GM18907 (cell line): ENCODE measurements around the gene ANAPC2.
A peak's percentile ranks its signal among the peaks of the same experiment; 100 is the strongest.

Experiments used
- ATAC-seq: cut with Tn5 transposase; IDR thresholded peaks from one replicate; pipeline ENCODE4 v1.9.1; 2021; ENCODE audit warnings: mild to moderate bottlenecking, moderate library complexity; ENCODE audit not compliant: unreplicated experiment

Gene ANAPC2, protein sequence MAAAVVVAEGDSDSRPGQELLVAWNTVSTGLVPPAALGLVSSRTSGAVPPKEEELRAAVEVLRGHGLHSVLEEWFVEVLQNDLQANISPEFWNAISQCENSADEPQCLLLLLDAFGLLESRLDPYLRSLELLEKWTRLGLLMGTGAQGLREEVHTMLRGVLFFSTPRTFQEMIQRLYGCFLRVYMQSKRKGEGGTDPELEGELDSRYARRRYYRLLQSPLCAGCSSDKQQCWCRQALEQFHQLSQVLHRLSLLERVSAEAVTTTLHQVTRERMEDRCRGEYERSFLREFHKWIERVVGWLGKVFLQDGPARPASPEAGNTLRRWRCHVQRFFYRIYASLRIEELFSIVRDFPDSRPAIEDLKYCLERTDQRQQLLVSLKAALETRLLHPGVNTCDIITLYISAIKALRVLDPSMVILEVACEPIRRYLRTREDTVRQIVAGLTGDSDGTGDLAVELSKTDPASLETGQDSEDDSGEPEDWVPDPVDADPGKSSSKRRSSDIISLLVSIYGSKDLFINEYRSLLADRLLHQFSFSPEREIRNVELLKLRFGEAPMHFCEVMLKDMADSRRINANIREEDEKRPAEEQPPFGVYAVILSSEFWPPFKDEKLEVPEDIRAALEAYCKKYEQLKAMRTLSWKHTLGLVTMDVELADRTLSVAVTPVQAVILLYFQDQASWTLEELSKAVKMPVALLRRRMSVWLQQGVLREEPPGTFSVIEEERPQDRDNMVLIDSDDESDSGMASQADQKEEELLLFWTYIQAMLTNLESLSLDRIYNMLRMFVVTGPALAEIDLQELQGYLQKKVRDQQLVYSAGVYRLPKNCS

DNA sequence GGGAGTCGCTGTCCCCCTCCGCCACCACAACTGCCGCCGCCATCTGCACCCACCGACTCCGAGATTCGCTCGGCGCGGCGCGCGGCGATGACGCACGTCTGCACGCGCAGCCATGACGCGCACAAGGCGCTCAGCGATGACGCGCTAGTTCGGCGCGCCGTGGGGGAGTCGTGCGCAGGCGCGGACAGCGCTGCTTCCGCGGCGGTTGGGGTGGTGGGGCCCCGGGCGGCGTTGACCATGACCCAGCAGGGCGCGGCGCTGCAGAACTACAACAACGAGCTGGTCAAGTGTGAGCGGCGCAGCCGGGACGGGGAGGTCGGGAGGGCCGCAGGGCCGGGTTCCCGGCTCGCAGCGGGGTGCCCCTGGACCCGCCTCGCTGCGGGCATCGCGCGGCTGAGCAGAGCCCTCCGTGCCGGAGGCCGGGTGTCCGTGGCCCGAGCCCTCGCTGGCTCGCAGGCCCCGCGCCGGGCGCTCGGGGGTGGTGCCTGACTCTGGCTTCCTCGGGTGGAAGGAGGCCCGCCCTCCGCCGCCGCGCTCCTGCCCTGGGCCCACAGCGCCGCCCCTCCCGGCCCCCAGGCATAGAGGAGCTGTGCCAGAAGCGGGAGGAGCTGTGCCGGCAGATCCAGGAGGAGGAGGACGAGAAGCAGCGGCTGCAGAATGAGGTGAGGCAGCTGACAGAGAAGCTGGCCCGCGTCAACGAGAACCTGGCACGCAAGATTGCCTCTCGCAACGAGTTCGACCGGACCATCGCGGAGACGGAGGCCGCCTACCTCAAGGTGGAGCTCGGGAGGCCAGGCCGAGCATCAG is at the start of gene ANAPC2, which contains the start of gene SSNA1:
Gene ANAPC2 (minus strand): TSS at position 71 of the 807 bp plus-strand sequence. CDS start 28 bp downstream, at position 43.
Gene SSNA1 (plus strand): TSS at position 187 of the 807 bp plus-strand sequence. CDS start 51 bp downstream, at position 238.
- ATAC-seq = peak; percentile 72

DNA sequence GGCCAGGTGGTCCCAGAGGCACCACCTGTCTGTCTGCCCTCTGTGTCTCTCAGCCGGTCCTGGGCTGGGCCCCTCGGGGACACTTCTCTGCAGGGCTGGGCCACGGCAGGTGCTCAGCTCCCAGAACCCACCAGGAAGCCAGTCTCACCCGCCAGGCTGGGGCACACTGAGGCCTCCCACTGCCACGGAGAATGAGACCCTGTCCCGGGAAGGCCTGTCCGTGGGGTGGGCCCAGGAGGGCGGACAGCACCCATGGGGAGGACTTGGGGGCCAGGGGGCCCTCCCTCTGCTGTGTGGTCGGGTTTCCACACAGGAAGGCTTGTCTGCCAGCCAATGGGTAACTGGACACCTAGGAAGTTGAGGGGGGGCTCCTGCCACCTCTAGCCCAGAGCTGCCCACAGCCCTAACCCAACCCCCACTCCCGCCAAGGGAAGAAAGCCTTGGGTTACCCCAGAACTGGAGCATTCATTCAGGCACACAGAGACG is 48.6 kb upstream of the ANAPC2 start:
- no peak for ATAC-seq

DNA sequence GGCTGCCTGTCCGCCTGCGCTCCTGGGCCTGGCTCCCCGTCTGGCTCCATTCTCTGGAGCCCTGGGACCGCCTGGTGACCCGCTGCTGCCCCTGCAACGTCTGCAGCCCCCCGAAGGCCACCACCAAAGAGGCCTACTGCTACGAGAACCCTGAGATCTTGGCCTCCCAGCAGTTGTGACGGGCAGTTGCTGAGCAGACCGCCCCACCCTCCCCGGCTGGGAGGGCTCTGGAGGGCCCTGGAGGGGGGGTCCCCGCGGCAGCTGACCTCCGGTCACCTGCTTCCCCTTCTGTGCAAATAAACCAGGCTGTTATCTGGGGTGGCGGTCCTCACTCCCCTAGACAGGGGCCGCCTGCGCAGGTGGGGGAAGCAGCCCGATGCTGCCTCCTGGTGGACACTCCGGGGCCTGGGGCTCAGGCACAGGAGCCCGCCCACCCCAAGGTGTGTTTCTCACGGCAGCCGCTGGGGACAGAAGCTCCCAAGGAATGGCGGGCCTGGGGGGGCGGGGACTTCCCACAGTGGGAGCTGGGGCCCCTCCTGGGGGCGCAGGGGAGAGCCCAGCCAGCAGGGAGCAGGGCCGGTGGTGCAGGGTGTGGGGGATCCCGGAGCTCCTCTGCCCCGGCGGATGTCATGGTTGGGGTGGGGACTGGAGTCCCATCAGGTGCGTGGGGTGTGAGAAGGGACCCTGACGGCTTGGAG is 48.0 kb upstream of the ANAPC2 start:
- peak; percentile 23 for ATAC-seq

DNA sequence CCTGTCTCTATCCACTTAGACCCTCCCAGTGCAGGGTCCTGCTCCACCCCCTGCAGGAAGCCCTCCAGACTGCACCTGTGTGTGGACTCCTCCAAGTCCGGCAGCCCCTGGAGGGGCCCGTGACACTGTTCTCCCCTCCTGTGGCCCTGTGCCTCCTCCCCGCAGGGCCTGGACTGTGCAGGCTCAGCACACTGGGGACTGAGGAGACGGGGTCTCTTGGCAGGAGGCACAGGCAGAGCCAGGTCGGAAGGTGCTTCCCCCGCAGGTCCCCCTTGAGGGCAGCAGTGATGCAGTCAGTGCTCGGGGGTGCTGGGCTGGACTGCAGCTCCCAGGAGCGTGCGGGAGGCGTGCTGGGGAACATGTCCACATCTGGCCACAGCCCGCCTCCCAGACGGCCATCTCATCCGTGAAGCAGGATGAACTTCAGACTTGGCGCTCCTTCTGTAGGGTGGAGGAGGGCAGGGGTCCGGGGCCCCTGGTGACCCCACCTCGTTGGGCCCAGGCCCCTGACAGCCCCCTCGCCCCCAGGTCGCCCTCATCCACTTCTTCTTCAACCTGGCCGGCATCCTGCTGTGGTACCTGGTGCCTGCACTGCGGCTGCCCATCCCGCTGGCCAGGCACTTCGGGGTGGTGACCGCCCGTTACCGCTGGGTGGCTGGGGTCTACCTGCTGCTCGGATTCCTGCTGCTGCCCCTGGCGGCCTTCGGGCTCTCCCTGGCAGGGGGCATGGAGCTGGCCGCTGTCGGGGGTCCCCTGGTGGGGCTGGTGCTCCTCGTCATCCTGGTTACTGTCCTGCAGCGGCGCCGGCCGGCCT is 47.3 kb upstream of the ANAPC2 start:
- no peak for ATAC-seq

DNA sequence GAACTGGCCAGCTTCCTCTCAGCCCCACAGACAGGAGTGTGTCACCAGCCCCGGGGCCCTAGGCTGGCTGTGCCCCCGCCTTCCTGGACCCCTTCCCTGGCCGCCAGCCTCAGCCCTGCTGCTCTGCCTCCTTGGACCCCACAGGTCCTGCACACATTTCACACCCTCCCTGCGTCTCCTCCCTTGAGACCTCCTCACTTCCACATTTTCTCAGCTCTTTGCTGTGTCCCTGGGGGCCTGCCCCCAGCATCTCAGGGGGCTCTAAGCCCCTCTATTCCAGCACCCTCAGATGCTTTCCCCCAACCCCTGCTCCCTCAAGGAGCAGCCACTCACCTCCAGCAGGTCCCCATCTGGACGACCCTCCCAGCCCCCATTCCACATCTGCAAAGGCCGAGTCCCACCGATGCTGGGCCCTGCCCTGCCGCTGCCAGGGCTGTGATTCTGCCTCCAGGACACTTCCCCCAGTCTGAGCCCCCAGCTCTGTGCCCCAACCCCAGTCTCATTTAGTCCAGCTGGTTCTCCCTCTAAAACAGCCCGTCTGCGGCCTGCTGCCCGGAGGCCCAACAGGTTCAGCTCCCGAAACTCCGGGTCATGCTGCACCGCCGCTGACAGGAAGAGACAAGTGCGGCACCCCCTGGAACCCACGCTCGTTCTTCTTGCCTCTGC is 46.5 kb upstream of the ANAPC2 start:
- no peak for ATAC-seq

DNA sequence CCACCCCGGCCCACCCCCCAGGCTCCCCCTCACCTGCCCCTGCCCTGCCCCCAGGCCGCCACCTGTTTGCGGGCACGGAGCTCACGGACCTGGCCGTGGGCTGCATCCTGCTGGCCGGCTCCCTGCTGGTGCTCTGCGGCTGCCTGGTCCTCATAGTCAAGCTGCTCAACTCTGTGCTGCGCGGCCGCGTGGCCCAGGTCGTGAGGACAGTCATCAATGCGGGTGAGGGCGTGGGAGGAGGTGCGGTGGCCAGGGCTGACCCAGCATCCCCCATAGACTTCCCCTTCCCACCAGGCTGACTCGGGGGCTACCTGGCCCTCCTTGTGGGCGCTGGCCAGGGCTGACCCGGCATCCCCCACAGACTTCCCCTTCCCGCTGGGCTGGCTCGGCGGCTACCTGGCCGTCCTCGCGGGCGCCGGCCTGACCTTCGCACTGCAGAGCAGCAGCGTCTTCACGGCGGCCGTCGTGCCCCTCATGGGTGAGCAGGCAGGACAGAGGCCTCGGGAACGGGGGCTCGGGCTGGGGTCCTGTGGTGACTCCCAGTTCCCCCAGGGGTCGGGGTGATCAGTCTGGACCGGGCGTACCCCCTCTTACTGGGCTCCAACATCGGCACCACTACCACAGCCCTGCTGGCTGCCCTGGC is 45.8 kb upstream of the ANAPC2 start:
- ATAC-seq = no peak

DNA sequence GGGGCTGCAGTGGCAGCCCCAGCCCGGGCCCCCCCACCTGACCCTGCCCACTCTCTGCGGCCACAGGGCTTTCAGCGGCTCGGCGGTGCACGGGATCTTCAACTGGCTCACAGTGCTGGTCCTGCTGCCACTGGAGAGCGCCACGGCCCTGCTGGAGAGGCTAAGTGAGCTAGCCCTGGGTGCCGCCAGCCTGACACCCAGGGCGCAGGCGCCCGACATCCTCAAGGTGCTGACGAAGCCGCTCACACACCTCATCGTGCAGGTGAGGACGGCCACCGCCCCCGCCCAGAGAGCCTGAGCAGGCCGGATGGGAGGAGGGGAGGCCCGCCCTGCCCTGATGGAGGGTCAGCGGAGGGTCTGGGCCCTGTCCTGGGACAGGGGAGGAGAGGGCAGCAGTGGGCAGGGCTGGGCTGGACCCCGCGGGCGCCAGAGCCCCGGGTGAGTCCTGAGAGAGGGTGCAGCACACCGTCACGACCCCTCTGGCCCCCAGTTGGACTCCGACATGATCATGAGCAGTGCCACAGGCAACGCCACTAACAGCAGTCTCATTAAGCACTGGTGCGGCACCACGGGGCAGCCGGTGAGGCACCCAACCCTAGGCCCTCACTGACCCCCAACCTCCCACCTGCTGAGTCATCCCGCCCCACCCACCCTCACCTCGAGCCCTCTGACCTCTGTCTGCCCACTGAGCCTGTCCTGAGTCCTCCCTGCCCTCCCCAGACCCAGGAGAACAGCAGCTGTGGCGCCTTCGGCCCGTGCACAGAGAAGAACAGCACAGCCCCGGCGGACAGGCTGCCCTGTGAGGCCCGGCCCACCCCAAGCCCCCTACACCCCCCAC is 45.0 kb upstream of the ANAPC2 start:
- ATAC-seq = no peak

DNA sequence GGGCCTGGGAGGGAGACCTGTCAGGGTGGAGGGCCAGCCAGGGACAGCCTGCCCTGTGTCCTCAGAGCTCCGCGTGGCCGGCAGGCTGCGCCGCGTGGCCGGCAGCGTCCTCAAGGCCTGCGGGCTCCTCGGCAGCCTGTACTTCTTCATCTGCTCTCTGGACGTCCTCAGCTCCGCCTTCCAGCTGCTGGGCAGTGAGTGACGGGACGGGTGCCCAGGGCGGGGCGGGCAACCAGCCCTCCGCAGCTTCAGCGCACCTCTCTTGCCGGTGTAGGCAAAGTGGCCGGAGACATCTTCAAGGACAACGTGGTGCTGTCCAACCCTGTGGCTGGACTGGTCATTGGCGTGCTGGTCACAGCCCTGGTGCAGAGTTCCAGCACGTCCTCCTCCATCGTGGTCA is 44.1 kb upstream of the ANAPC2 start:
- no peak for ATAC-seq

DNA sequence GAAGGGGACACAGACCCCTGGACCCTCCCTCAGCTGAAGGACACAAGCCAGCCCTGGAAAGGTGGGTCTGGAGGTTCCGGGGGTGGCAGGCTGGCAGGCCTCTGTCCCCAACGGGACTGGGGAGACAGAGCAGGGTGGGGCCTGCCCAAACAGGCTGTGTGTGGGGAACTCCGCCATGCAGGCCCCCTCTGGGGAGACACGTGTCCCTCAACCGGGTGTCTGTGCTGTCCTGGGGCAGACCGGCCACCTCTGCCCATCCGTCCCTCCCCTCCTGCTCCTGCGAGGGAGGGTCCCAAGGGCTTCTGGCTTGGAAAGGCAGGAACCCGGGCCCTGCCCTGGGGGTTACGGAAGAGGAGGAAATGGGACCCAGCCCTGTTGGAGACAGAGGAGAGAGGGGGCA is 43.7 kb upstream of the ANAPC2 start:
- no peak for ATAC-seq

DNA sequence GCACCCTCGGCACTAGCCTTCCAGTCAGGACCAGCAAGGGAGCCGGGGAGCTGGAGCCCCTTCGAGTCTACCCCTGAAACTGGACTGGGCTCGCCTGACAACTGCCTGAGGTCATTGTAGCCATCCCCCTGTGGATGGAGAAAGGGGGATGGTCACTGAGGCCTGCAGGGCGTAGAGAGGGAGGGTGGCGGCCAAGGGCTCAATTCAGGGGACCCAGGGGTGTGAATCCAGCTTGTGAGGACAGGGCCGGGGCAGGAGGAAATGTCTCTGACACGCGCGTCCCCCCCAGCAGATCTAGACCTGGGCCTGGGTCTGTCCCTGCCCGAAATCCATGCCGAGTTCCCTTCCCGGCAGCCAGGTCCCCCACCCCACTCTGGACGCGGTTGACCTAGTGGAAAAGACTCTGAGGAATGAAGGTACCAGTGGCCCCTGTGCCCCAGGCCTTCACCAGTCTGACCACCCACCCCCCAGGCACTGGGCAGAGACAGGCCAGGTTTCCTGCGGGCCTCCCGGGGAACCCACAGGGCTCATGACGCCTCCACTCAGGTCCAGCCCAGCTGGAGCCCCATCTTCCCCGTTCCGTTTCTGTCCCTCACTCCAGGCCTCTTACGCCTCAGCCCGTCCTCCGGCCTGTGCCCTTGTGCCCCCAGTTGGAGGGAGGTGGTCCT is 43.1 kb upstream of the ANAPC2 start:
- ATAC-seq = no peak

DNA sequence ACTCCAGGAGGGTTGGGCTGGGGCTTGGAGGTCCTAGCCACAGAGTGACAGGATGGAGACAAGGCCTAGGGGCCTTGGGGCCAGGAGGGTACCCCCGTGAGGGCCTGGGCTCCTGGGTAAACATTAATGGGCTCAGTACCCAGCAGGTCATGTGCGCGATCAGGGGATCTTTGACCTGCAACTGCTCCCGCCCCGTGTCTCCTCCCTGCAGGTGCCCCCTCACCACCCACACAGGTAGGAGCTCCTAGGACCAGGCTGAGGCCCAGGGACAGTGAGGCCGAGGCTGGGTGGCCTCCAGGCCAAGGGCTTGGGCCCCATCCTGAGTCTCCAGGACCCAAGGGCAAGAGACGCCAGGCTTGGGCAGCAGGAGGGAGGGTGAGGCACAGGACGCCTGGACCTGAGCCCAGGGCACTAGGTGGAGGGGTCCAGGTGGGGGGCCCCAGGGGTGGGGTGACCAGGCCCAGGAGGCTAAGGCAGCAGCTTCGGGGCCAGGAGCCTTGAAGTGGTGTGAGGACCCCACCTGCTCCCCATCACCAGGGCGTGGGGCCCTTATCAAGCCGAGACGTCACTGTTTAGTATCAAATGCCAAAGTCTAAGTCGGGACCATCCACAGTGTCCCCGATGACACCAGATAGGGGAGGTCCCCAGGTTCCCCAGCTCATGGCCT is 42.5 kb upstream of the ANAPC2 start, which contains the start of gene SLC34A3:
Gene SLC34A3 (plus strand): TSS at position 197 of the 667 bp plus-strand sequence. CDS start 802 bp downstream, outside the sequence.
- ATAC-seq = no peak

DNA sequence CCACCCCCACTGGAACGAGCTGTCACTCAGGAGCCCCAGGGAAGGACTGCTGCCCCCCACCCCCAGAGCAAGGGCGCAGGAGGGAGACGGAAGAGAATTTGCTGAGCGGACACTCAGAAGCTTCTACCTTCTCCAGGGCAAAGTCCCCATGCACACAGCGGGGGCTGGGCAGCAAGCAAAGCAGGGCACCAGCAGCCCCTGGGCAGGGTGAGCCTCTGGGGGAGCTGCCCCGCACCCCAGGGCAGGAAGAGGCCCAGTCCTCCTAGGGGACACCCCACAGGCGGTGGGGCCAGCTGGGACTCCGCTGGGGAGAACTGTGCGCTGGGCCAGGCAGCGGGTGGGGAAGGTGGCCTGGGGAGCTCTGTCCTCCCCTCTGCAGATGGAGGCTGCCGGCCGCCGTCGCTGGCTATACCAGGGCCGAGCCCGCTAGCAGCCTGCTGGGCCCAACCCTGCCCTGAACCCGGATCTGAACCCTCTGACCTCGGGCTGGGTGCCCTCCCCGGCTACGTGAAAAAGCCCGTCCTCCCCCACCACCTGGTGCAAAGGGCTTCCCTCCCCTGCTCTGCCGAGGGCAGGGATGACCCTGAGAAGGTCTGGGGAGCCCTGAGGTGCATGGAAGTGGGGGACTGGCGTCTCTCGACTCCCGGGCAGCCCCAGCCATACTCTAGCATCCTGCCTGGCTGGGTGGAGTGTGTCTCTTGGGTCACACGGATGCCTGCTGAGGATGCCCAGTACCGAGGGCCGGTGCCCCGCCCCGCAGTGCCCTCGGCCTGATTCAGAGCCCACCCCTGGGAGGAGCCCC is 41.7 kb upstream of the ANAPC2 start:
- no peak for ATAC-seq

DNA sequence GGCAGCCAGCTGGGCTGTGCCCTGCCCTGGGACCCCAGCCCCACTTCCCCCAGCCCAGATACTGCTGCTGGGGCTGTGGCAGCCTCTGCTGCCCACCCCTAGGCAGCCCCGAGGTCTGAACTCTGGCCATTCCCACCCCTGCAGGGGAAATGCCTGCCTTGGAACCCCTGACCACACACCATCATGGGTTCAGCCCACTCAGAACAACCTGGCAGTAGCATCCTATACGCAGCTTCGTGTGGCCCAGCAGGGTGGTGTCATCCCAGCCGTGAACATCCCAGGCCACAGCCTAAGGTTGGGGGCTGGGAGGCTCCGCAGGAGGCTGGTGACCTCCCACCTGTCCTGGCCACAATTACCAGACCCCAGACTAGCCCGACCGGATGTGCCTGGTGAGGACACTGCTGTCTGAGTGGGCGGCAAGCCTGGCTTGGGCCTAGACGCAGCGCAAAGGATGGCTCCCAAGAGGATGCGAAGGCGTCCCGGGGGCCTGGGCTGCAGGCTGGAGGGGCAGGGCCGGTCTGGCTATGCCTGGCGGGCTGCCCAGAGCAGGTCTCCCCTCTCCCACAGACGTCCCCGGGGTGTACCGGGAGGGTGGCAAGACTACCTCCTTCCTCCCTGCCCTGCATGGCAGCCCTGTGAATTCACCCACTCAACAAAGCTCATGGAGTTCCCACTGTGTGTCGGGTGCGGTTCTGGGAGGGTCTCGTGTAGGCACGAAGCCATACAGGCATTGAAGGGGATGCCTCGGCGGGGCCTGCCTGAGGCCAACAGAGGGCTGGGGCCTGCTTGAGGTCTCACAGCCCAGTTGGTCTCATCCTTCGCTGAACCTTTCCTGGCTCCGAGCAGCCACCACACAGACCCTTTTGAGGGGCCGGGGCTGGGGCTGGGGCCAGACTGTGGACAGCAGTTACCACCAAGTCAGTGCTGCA is 40.9 kb upstream of the ANAPC2 start:
- no peak for ATAC-seq

DNA sequence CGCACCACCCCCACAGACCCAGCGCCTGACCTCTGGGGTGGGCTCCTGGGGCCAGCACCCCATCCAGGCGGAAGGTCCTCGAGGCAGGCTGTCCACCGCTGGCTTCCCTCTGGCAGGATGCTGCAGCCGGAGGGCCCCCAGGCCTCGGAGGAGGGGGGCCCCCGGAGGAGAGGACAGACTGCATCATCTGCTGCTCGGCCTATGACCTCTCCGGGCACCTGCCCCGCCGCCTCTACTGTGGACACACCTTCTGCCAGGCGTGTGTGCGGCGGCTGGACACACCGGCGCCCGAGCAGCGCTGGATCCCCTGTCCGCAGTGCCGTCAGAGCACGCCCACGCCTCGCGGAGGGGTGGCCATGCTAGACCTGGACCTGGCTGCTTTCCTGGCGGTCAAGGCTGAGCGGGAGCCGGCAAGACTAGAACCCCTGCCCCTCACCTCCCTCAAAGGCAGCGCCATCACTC is 40.2 kb upstream of the ANAPC2 start:
- ATAC-seq = no peak
